ENCODE data around the gene RSBN1L. TPM values are rescaled to one million over a fixed set of nuclear protein-coding genes. Genes with fewer than 3 reads are reported as not detected.

RSBN1L gene
- polyA plus RNA-seq, 1 donor (not counting 4 experiments of a cell fraction or from before 2014, with no cell fraction given): 9.6 TPM

DNA sequence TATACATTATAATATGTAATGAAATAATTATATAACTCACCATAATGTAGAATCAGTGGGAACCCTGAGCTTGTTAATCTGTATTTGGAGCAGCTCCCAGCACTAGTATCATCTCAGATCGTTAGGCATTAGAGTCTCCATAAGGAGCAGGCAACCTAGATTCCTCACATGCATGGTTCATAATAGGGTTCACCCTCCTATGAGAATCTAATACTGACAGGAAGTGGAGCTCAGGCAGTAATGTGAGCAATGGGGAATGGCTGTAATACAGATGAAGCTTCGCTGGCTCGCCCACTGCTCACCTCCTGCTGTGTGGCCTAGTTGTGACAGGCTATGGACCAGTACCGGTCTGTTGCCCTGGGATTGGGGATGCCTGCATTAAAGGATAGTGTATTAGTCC, 49.5 kb downstream of the RSBN1L start:
- H3K4me2 ChIP-seq (ENCODE audit: control insufficient read depth, extremely low read depth, insufficient read depth, low read depth, low read length): no peak overlapping the region

DNA sequence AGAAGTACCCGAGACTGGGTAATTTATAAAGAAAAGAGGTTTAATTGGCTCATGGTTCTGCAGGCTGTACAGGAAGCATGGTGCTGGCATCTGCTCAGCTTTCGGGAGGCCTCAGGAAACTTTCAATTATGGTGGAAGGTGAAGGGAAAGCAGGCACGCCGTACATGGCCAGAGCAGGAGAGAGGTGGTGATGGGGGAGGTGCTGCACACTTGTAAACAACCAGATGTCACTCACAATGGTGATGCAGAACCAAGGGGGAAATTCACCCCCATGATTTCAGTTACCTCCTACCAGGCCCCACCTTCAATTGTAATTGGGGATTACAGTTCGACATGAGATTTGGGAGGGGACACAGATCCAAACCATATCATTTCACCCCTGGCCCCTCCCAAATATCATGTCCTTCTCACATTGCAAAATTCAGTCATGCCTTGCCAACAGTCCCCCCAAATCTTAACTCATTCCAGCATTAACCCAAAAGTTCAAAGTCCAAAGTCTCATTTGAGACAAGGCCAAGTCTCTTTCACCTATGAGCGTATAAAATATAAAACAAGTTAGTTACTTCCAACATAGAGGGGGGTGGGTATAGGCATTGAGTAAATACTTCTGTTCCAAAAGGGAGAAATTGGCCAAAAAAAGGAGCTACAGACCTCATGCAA, 50.0 kb downstream of the RSBN1L start:
- Histone ChIP-seq H3K9me1 (ENCODE audit: control insufficient read depth, extremely low read depth, insufficient read depth, low read length) (no peaks in the 10 kb centered on the region), H3K4me2 (ENCODE audit: control insufficient read depth, extremely low read depth, insufficient read depth, low read depth, low read length) (no peak overlapping the region), H3K9ac (ENCODE audit: control insufficient read depth, extremely low read depth, insufficient read depth, low read length) (no peak overlapping the region), H3K4me3 (ENCODE audit: control insufficient read depth in 2 of 3, extremely low read depth in 1 of 3, insufficient read depth in 2 of 3, low read depth in 1 of 3, low read length in 3 of 3) (no peak overlapping the region), H3K36me3 (ENCODE audit: control insufficient read depth in 2 of 2, extremely low read depth in 1 of 2, insufficient read depth in 2 of 2, low read length in 2 of 2) (no peaks in the 10 kb centered on the region), H3K9me3 (ENCODE audit: control insufficient read depth, low read depth, low read length) (no peaks in the 10 kb centered on the region), H4K20me1 (ENCODE audit: control insufficient read depth, extremely low read depth, insufficient read depth, low read length) (no peaks in the 10 kb centered on the region), H3K4me1 (ENCODE audit: control insufficient read depth, extremely low read depth, insufficient read depth, low read length) (no peaks in the 10 kb centered on the region), H3K79me2 (ENCODE audit: control insufficient read depth, insufficient read depth, low read length) (peaks cover 2% of the 10 kb centered on the region), H3K27ac (ENCODE audit: control insufficient read depth, insufficient read depth, low read length) (no peak overlapping the region), H3K27me3 (ENCODE audit: control insufficient read depth, extremely low read depth, insufficient read depth, low read length) (no peaks in the 10 kb centered on the region), H2AFZ (ENCODE audit: control insufficient read depth, low read length) (no peak overlapping the region)
- TF ChIP-seq, protein P1, sequence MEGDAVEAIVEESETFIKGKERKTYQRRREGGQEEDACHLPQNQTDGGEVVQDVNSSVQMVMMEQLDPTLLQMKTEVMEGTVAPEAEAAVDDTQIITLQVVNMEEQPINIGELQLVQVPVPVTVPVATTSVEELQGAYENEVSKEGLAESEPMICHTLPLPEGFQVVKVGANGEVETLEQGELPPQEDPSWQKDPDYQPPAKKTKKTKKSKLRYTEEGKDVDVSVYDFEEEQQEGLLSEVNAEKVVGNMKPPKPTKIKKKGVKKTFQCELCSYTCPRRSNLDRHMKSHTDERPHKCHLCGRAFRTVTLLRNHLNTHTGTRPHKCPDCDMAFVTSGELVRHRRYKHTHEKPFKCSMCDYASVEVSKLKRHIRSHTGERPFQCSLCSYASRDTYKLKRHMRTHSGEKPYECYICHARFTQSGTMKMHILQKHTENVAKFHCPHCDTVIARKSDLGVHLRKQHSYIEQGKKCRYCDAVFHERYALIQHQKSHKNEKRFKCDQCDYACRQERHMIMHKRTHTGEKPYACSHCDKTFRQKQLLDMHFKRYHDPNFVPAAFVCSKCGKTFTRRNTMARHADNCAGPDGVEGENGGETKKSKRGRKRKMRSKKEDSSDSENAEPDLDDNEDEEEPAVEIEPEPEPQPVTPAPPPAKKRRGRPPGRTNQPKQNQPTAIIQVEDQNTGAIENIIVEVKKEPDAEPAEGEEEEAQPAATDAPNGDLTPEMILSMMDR (optimal IDR thresholded peaks at IDR 0.05 in 1 of 3, IDR thresholded peaks at IDR 0.05 in 1 of 3, conservative IDR thresholded peaks at IDR 0.05 in 1 of 3; ENCODE audit: extremely low read depth in 1 of 3, insufficient read depth in 2 of 3, low read length in 3 of 3): no peak
- no peak for TF ChIP-seq EZH2 (IDR thresholded peaks at IDR 0.05; ENCODE audit: low read length)
- DNase-seq (ENCODE audit: low read depth, low spot score) (no peak), FAIRE-seq (no peak)
- dilution Hi-C loops (cut with MboI; ENCODE audit: extremely low pct_ligation_motif_present, low sequenced_read_pairs): no loop called here

More for the DNA sequence above, 49.5 kb downstream of the RSBN1L start:
- Histone ChIP-seq H3K9ac (ENCODE audit: control insufficient read depth, extremely low read depth, insufficient read depth, low read length) (no peak overlapping the region), H2AFZ (ENCODE audit: control insufficient read depth, low read length) (no peak overlapping the region), H3K4me3 (ENCODE audit: control insufficient read depth in 2 of 3, extremely low read depth in 1 of 3, insufficient read depth in 2 of 3, low read depth in 1 of 3, low read length in 3 of 3) (no peak overlapping the region), H3K9me1 (ENCODE audit: control insufficient read depth, extremely low read depth, insufficient read depth, low read length) (no peaks in the 10 kb centered on the region), H3K36me3 (ENCODE audit: control insufficient read depth in 2 of 2, extremely low read depth in 1 of 2, insufficient read depth in 2 of 2, low read length in 2 of 2) (no peaks in the 10 kb centered on the region), H3K79me2 (ENCODE audit: control insufficient read depth, insufficient read depth, low read length) (peaks cover 2% of the 10 kb centered on the region), H3K4me1 (ENCODE audit: control insufficient read depth, extremely low read depth, insufficient read depth, low read length) (no peaks in the 10 kb centered on the region), H3K27ac (ENCODE audit: control insufficient read depth, insufficient read depth, low read length) (no peak overlapping the region), H3K9me3 (ENCODE audit: control insufficient read depth, low read depth, low read length) (no peaks in the 10 kb centered on the region), H3K27me3 (ENCODE audit: control insufficient read depth, extremely low read depth, insufficient read depth, low read length) (no peaks in the 10 kb centered on the region), H4K20me1 (ENCODE audit: control insufficient read depth, extremely low read depth, insufficient read depth, low read length) (no peaks in the 10 kb centered on the region)
- FAIRE-seq: no peak
- no peak for TF ChIP-seq EZH2 (IDR thresholded peaks at IDR 0.05; ENCODE audit: low read length)
- TF ChIP-seq, protein P1 (optimal IDR thresholded peaks at IDR 0.05 in 1 of 3, IDR thresholded peaks at IDR 0.05 in 1 of 3, conservative IDR thresholded peaks at IDR 0.05 in 1 of 3; ENCODE audit: extremely low read depth in 1 of 3, insufficient read depth in 2 of 3, low read length in 3 of 3): no peak
- dilution Hi-C loops (cut with MboI; ENCODE audit: extremely low pct_ligation_motif_present, low sequenced_read_pairs): no loop called here
- no peak for DNase-seq (ENCODE audit: low read depth, low spot score)

Measured in keratinocyte (primary cell).